Measurements from ENCODE around the gene RBBP5.

DNA sequence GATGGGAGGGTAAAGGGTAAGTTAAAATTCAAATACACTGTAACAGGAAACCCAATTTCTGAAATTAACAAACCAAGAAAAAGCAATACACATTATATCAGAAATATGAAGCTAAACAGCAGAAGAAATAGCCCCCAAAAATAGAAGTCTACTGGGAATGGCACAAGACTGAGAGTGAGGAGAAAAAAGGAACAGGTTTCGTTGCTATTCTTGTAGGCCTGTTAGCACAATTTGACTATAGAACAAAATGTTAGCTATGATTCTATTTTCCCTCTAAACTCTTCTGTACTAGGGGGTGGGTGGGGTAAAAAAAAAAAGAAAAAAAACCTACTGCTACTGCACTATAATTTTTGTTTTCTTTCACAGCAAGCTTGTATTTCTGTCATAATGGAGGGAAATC lies 12.5 kb downstream of the RBBP5 start:
- TF ChIP-seq, protein P1, sequence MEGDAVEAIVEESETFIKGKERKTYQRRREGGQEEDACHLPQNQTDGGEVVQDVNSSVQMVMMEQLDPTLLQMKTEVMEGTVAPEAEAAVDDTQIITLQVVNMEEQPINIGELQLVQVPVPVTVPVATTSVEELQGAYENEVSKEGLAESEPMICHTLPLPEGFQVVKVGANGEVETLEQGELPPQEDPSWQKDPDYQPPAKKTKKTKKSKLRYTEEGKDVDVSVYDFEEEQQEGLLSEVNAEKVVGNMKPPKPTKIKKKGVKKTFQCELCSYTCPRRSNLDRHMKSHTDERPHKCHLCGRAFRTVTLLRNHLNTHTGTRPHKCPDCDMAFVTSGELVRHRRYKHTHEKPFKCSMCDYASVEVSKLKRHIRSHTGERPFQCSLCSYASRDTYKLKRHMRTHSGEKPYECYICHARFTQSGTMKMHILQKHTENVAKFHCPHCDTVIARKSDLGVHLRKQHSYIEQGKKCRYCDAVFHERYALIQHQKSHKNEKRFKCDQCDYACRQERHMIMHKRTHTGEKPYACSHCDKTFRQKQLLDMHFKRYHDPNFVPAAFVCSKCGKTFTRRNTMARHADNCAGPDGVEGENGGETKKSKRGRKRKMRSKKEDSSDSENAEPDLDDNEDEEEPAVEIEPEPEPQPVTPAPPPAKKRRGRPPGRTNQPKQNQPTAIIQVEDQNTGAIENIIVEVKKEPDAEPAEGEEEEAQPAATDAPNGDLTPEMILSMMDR (IDR thresholded peaks at IDR 0.05): no peak
- TF ChIP-seq POLR2A (IDR thresholded peaks at IDR 0.05) (no peak), POLR2AphosphoS5 (IDR thresholded peaks at IDR 0.05) (no peak), EP300 (IDR thresholded peaks at IDR 0.05) (no peak)
